Endothelial cell of hepatic sinusoid (primary cell): ENCODE data around the gene SIMC1.

ENCODE experiments used
- in situ Hi-C: cut with HindIII; loops from 2 replicates; pipeline ENCODE4 v1.10.0; 2017; ENCODE audit warnings: low sequenced_read_pairs

SIMC1 gene

GRCh38 chr5:176361437-176362232 lies 123.4 kb downstream of the SIMC1 start, which contains the start of gene KIAA1191:
Gene KIAA1191 (minus strand): TSS chr5:176361764. CDS start chr5:176359508, 2,256 bp downstream.
- in situ Hi-C loops: no loop called here

GRCh38 chr5:176362233-176362490 lies 123.9 kb downstream of the SIMC1 start:
- in situ Hi-C loops: no loop called here

- in situ Hi-C loops: no loop called here
Observed at GRCh38 chr5:176364765-176365350, 126.6 kb downstream of the SIMC1 start.

GRCh38 chr5:176365351-176366231 lies 127.4 kb downstream of the SIMC1 start, which contains the start of gene ARL10:
Gene ARL10 (plus strand): TSS chr5:176365487. CDS start chr5:176365564, 77 bp downstream.
- in situ Hi-C loops: no loop called here

- in situ Hi-C loops: no loop called here
Observed at GRCh38 chr5:176366232-176366894, 128.1 kb downstream of the SIMC1 start.

GRCh38 chr5:176368726-176369125 lies 130.5 kb downstream of the SIMC1 start:
- in situ Hi-C loops: no loop called here

- in situ Hi-C loops: no loop called here
Observed at GRCh38 chr5:176369934-176370711, 131.9 kb downstream of the SIMC1 start.

- in situ Hi-C loops: no loop called here
Observed at GRCh38 chr5:176371621-176372539, 133.7 kb downstream of the SIMC1 start.

GRCh38 chr5:176373100-176373818 lies 135.0 kb downstream of the SIMC1 start:
- in situ Hi-C loops: no loop called here

GRCh38 chr5:176379881-176380280 lies 141.7 kb downstream of the SIMC1 start:
- in situ Hi-C loops: no loop called here

GRCh38 chr5:176381423-176381822 lies 143.2 kb downstream of the SIMC1 start:
- in situ Hi-C loops: no loop called here

GRCh38 chr5:176381979-176382378 lies 143.8 kb downstream of the SIMC1 start:
- in situ Hi-C loops: no loop called here

GRCh38 chr5:176382721-176383120 lies 144.5 kb downstream of the SIMC1 start:
- in situ Hi-C loops: no loop called here

GRCh38 chr5:176383248-176383905 lies 145.2 kb downstream of the SIMC1 start:
- in situ Hi-C loops: no loop called here

GRCh38 chr5:176383961-176384360 lies 145.7 kb downstream of the SIMC1 start:
- in situ Hi-C loops: no loop called here

- in situ Hi-C loops: no loop called here
Observed at GRCh38 chr5:176384366-176384930, 146.2 kb downstream of the SIMC1 start.

GRCh38 chr5:176384991-176385390 lies 146.8 kb downstream of the SIMC1 start:
- in situ Hi-C loops: no loop called here

GRCh38 chr5:176386491-176386890 lies 148.3 kb downstream of the SIMC1 start:
- in situ Hi-C loops: no loop called here
